CD14-positive monocyte (primary cell): ENCODE results near the gene RALY. TPM values are rescaled to one million over a fixed set of nuclear protein-coding genes. Genes with fewer than 3 reads are reported as not detected.

ENCODE experiments used
- DNase-seq, 3 donors: peaks; one replicate each; pipeline ENCODE4 v3.0.0-alpha.2; 2011 to 2022
- H2AFZ ChIP-seq: 2 replicates; pipeline ENCODE4 v1.6.0; 2012; ENCODE audit warnings: mild to moderate bottlenecking, low read depth, low read length, inconsistent platforms; ENCODE audit not compliant: insufficient read depth, poor library complexity, severe bottlenecking
- H3K27ac ChIP-seq, 2 donors: 1 replicate in 1 of 2; 2 replicates in 1 of 2; pipeline ENCODE4 v1.5.1; 2012 to 2013; ENCODE audit warnings: low read length in 2 of 2, control low read depth in 1 of 2, inconsistent platforms in 1 of 2, low read depth in 1 of 2, mild to moderate bottlenecking in 1 of 2
- H3K27me3 ChIP-seq, 2 donors: one replicate each; pipeline versions ENCODE4 v1.6.0 to v1.6.1; 2011 to 2013; ENCODE audit warnings: low read length in 2 of 2; ENCODE audit not compliant: control insufficient read depth in 2 of 2, insufficient read depth in 2 of 2
- H3K36me3 ChIP-seq, 2 donors: replicated peaks in 1 of 2; 1 replicate in 1 of 2; 2 replicates in 1 of 2; pipeline versions ENCODE4 v1.5.1 to v1.6.1; 2012 to 2013; ENCODE audit warnings: low read length in 2 of 2, control low read depth in 1 of 2, inconsistent platforms in 1 of 2, mild to moderate bottlenecking in 1 of 2; ENCODE audit not compliant: insufficient read depth in 2 of 2, control insufficient read depth in 1 of 2
- H3K4me1 ChIP-seq, 2 donors: 1 replicate in 1 of 2; 2 replicates in 1 of 2; pipeline versions ENCODE4 v1.5.1 to v1.6.1; 2012 to 2013; ENCODE audit warnings: low read length in 2 of 2, control low read depth in 1 of 2, inconsistent platforms in 1 of 2, mild to moderate bottlenecking in 1 of 2, moderate library complexity in 1 of 2; ENCODE audit not compliant: insufficient read depth in 2 of 2, control insufficient read depth in 1 of 2
- H3K4me2 ChIP-seq: replicated peaks from 2 replicates; pipeline ENCODE3; 2012; ENCODE audit warnings: low read length, moderate library complexity, mild to moderate bottlenecking; ENCODE audit not compliant: poor library complexity, severe bottlenecking; ENCODE audit errors: extremely low read depth
- H3K4me3 ChIP-seq, 3 experiments: fragments of 200-600 bp in 1 of 3; sonication (generic) in 1 of 3; replicated peaks in 1 of 3; 1 replicate in 2 of 3; 2 replicates in 1 of 3; pipeline ENCODE4 v1.5.1; 2011 to 2013; ENCODE audit warnings: low read length in 3 of 3, mild to moderate bottlenecking in 3 of 3, control low read depth in 2 of 3, low read depth in 2 of 3, inconsistent platforms in 1 of 3, moderate library complexity in 1 of 3
- H3K79me2 ChIP-seq: 2 replicates; pipeline ENCODE4 v1.6.0; 2012; ENCODE audit warnings: mild to moderate bottlenecking, control low read depth, inconsistent platforms, low read length, moderate library complexity; ENCODE audit not compliant: insufficient read depth
- H3K9ac ChIP-seq: 2 replicates; pipeline ENCODE4 v1.6.0; 2017; ENCODE audit warnings: low read length, mild to moderate bottlenecking; ENCODE audit not compliant: insufficient read depth, poor library complexity, severe bottlenecking
- H3K9me3 ChIP-seq, 2 donors: replicated peaks in 1 of 2; 1 replicate in 1 of 2; 2 replicates in 1 of 2; pipeline versions ENCODE4 v1.5.1 to v1.6.1; 2012 to 2013; ENCODE audit warnings: low read length in 2 of 2, control low read depth in 1 of 2; ENCODE audit not compliant: control insufficient read depth in 1 of 2, insufficient read depth in 1 of 2
- H4K20me1 ChIP-seq: 2 replicates; pipeline ENCODE4 v1.6.0; 2012; ENCODE audit warnings: mild to moderate bottlenecking, low read length, control low read depth, moderate library complexity; ENCODE audit not compliant: insufficient read depth
- H3K27ac Mint-ChIP-seq, 7 donors: one replicate each; pipeline ENCODE4 v1.8.0; 2020; ENCODE audit warnings: mild to moderate bottlenecking in 7 of 7, mixed read lengths in 7 of 7, moderate library complexity in 6 of 7, inconsistent platforms in 2 of 7
- H3K27me3 Mint-ChIP-seq, 3 donors: one replicate each; pipeline ENCODE4 v1.8.0; 2021 to 2022; ENCODE audit warnings: low read depth in 3 of 3, mild to moderate bottlenecking in 3 of 3, mixed read lengths in 3 of 3, moderate library complexity in 3 of 3, inconsistent platforms in 1 of 3
- H3K36me3 Mint-ChIP-seq, 2 donors: one replicate each; pipeline ENCODE4 v1.8.0; 2020; ENCODE audit warnings: mixed read lengths in 2 of 2, inconsistent platforms in 1 of 2, mild to moderate bottlenecking in 1 of 2
- H3K4me1 Mint-ChIP-seq: one replicate; pipeline ENCODE4 v1.8.0; 2020; ENCODE audit warnings: mild to moderate bottlenecking, mixed read lengths
- H3K4me3 Mint-ChIP-seq, 2 donors: one replicate each; pipeline ENCODE4 v1.8.0; 2020; ENCODE audit warnings: mild to moderate bottlenecking in 2 of 2, mixed read lengths in 2 of 2, moderate library complexity in 1 of 2
- H3K9me3 Mint-ChIP-seq, 7 donors: one replicate each; pipeline ENCODE4 v1.8.0; 2020 to 2022; ENCODE audit warnings: mixed read lengths in 7 of 7, mild to moderate bottlenecking in 6 of 7, moderate library complexity in 6 of 7, inconsistent platforms in 2 of 7
- CTCF ChIP-seq: fragments of 200-600 bp; IDR thresholded peaks from one replicate; pipeline ENCODE4 v1.8.0; 2022; ENCODE audit warnings: antibody characterized with exemption, mild to moderate bottlenecking
- WGBS: methylation state at CpG from one replicate; pipeline ENCODE4 v1.1.5; 2013; ENCODE audit warnings: missing lambda C conversion rate; ENCODE audit not compliant: insufficient coverage; 5-methylcytosine and 5-hydroxymethylcytosine counted together
- intact Hi-C, 2 donors: fragments of 100-400 bp; cut with micrococcal nuclease; formaldehyde crosslinking; loops; one replicate each; pipeline versions ENCODE4 v1.15.0 to v1.15.1; 2023
- polyA plus RNA-seq, 3 donors: library from polyadenylated mRNA; depleted of rRNA in 1 of 3; unstranded in 2 of 3; stranded (reverse) in 1 of 3; fragments of 300-500 nt in 2 of 3; fragments of >200 nt in 1 of 3; fragmentation: Illumina TruSeq in 2 of 3; gene quantifications; 1 replicate in 2 of 3; 2 replicates in 1 of 3; pipeline ENCODE4 v1.2.3, GENCODE V29; 2012 to 2021

The RALY gene
- polyA plus RNA-seq, 3 donors = 88.4 to 154 (median 152) TPM

GRCh38 chr20:34124469-34125249 is 130.9 kb downstream of the RALY start:
- H3K27ac ChIP-seq = no peak overlapping the region
- Mint-ChIP-seq H3K4me1 (peaks cover 9% of the 10 kb centered on the region), H3K27me3 (peaks cover 6 to 13% (median 9%) of the 10 kb centered on the region in 3 donors), H3K36me3 (no peaks in the 10 kb centered on the region), H3K27ac (no peak overlapping the region), H3K9me3 (peaks cover 0 to 3% (median 0%) of the 10 kb centered on the region in 7 donors), H3K4me3 (no peak overlapping the region)
- H3K27me3 ChIP-seq = no peaks in the 10 kb centered on the region
- no peaks in the 10 kb centered on the region for H3K79me2 ChIP-seq
- no peaks in the 10 kb centered on the region for H3K36me3 ChIP-seq
- intact Hi-C loops = loop anchor here (10.0 kb wide), 1 partner anchor 210 kb away; no protein-coding TSS in a partner anchor
- H2AFZ ChIP-seq = no peak overlapping the region
- no peak for TF ChIP-seq CTCF
- H4K20me1 ChIP-seq = no peaks in the 10 kb centered on the region
- H3K4me1 ChIP-seq = peaks cover 0 to 3% of the 10 kb centered on the region in 2 donors
- DNase-seq = peak in 2 of 3 donors; percentile 25 to 31
- 60% methylated on average over 1 of the region's 2 CpGs for WGBS
- H3K9ac ChIP-seq = no peak overlapping the region
- H3K9me3 ChIP-seq = no peaks in the 10 kb centered on the region
- no peak overlapping the region for H3K4me2 ChIP-seq
- no peak overlapping the region for H3K4me3 ChIP-seq

- Histone ChIP-seq H3K79me2 (no peaks in the 10 kb centered on the region), H3K36me3 (no peaks in the 10 kb centered on the region), H2AFZ (no peak overlapping the region), H3K27me3 (no peaks in the 10 kb centered on the region), H3K4me3 (no peak overlapping the region), H3K27ac (no peak overlapping the region), H3K9me3 (no peaks in the 10 kb centered on the region), H3K9ac (no peak overlapping the region), H4K20me1 (no peaks in the 10 kb centered on the region), H3K4me1 (peaks cover 0 to 3% of the 10 kb centered on the region in 2 donors), H3K4me2 (no peak overlapping the region)
- intact Hi-C loops = loop anchor here (10.0 kb wide), 1 partner anchor 213 kb away; no protein-coding TSS in a partner anchor
- Mint-ChIP-seq H3K27ac (no peak overlapping the region), H3K9me3 (peaks cover 0 to 6% (median 2%) of the 10 kb centered on the region in 7 donors), H3K27me3 (peaks cover 6 to 12% (median 12%) of the 10 kb centered on the region in 3 donors), H3K4me1 (peaks cover 7% of the 10 kb centered on the region), H3K4me3 (no peak overlapping the region), H3K36me3 (no peaks in the 10 kb centered on the region)
- no peak for TF ChIP-seq CTCF
- 72% methylated on average over 3 of the region's 10 CpGs for WGBS
- DNase-seq = no peak
Observed at GRCh38 chr20:34127792-34128191, 134.1 kb downstream of the RALY start.
